ENCODE measurements around the gene NTM.

Gene NTM

DNA sequence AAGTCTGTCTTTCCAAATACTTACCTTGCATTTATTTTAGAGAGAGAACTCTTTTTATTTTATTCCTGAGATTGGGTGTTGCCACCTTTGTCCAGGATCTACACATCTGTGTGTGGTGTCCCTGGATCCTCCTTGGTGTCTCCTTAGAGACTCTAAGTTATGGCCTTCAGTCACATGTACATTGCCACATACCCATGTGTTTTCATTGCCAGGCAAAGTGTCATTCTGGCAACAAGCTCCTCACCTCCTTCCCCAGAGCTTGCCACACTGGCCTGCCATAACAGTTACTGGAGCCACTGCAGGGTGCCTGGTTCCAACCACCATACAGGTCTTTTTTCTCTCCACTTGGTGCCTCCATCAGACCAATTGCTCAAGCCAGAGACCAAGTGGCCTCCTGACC is 379.7 kb downstream of the NTM start:
- no peak for TF ChIP-seq CTCF (IDR thresholded peaks at IDR 0.05; ENCODE audit: low read depth, low read length)
- DNase-seq = no peak
- H3K4me1 ChIP-seq = no peaks in the 10 kb centered on the region

DNA sequence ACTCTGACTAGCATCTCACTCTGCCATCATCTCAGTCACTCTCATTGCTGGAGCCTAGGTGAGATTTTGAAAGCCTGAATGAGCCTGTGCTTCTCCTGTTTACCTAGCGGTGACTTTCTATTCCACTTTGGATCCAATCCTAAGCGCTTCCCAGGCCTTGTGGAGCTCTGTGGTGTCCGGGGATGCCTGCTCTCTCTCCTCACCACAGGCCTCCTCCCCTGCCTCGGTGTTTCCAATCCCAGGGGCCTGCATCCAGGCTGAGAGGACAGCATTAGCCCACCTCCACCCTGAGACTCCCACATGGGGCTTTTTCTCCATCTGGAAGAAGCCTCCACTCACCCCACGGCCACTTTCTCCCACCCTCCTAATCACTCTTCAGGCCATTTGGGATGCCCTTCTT is 380.3 kb downstream of the NTM start:
- no peaks in the 10 kb centered on the region; the same call in 1 of the 2 replicates for H3K9me3 ChIP-seq
- TF ChIP-seq CTCF (IDR thresholded peaks at IDR 0.05; ENCODE audit: low read depth, low read length) = no peak

More for the DNA sequence above, 379.7 kb downstream of the NTM start:
- Histone ChIP-seq H3K36me3 (no peaks in the 10 kb centered on the region), H3K27me3 (no peaks in the 10 kb centered on the region), H3K9me3 (no peaks in the 10 kb centered on the region; the same call in 1 of the 2 replicates), H3K4me3 (ENCODE audit: low read depth, low read length) (no peak overlapping the region)

DNA sequence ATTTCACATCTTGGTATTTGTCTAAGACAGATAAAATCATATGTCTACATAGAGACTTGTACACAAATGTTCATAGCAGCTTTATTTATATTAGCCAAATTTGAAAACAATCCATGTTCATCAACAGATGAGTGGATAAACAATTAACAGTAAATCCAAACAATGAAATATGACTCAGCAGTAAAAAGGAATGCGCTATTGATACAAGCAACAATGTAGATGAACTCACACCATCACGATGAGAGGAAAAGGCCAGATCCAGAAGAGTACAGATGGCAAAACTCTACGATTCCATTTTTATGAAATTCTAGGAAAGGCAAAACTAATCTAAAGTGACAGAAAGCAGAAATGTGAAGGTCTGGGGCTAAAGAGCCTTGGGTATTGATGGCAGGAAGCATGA is 384.3 kb downstream of the NTM start:
- DNase-seq = no peak
- no peaks in the 10 kb centered on the region for H3K4me1 ChIP-seq
- no peak for TF ChIP-seq CTCF (IDR thresholded peaks at IDR 0.05; ENCODE audit: low read depth, low read length)

More for the DNA sequence above, 380.3 kb downstream of the NTM start:
- Histone ChIP-seq H3K4me1 (no peaks in the 10 kb centered on the region), H3K4me3 (ENCODE audit: low read depth, low read length) (no peak overlapping the region), H3K36me3 (no peaks in the 10 kb centered on the region), H3K27me3 (no peaks in the 10 kb centered on the region)
- no peak for DNase-seq

DNA sequence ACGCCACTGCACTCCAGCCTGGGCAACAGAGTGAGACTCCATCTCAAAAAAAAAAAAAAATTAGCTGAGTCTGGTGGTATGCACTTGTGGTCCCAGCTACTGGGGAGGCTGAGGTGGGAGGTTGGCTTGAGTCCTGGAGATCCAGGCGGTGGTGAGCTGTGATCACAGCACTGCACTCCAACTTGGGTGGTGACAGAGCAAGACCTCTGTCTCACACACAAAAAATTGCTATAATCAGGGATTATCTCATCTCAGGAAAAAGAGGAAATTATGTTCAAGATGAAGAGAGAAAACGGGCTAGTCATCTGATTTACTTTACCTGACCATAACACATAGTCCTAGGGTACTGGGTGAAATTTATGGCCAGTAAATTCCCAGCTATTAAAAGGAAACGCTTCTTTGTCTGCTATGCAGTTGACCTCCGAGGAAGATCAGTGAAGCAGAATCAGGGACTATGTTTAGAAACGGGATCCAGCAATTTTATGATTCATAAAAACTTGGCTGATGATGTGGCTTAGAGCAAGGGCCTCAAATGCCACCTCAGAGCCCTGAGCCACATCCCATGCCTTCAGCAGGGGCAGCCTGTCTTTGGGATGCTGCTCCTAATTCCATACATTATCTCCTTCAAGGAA is 386.2 kb downstream of the NTM start:
- no peak for DNase-seq
- TF ChIP-seq CTCF (IDR thresholded peaks at IDR 0.05; ENCODE audit: low read depth, low read length) = no peak
- H3K4me3 ChIP-seq (ENCODE audit: low read depth, low read length) = no peak overlapping the region
- no peaks in the 10 kb centered on the region for H3K36me3 ChIP-seq
- no peaks in the 10 kb centered on the region for H3K4me1 ChIP-seq
- no peaks in the 10 kb centered on the region; the same call in 1 of the 2 replicates for H3K9me3 ChIP-seq
- H3K27me3 ChIP-seq = no peaks in the 10 kb centered on the region

More for the DNA sequence above, 384.3 kb downstream of the NTM start:
- Histone ChIP-seq H3K9me3 (no peaks in the 10 kb centered on the region; the same call in 1 of the 2 replicates), H3K36me3 (no peaks in the 10 kb centered on the region), H3K27me3 (no peaks in the 10 kb centered on the region), H3K4me3 (ENCODE audit: low read depth, low read length) (no peak overlapping the region)

DNA sequence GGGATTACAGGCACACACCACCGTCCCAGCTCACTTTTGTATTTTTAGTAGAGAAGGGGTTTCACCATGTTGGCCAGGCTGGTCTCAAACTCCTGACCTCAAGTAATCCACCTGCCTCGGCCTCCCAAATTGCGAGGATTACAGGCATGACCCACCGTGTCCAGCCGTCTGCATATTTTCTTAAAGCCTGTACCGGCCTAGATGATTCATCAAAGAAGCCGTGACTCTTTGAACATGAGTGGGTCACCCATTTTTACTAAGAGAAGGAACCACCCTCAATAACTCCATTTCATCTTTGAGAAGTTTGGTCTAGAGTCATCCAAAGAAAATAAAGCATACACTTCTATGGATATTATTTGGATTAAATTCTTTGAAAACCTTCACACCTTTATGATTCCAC is 388.3 kb downstream of the NTM start:
- H3K27me3 ChIP-seq = no peaks in the 10 kb centered on the region
- H3K4me3 ChIP-seq (ENCODE audit: low read depth, low read length) = no peak overlapping the region
- H3K4me1 ChIP-seq = no peaks in the 10 kb centered on the region
- no peaks in the 10 kb centered on the region; the same call in 1 of the 2 replicates for H3K9me3 ChIP-seq
- H3K36me3 ChIP-seq = no peaks in the 10 kb centered on the region
- no peak for DNase-seq
- TF ChIP-seq CTCF (IDR thresholded peaks at IDR 0.05; ENCODE audit: low read depth, low read length) = no peak

GRCh38 chr11:131759140-131759539 is 388.7 kb downstream of the NTM start:
- no peak for TF ChIP-seq CTCF (IDR thresholded peaks at IDR 0.05; ENCODE audit: low read depth, low read length)
- no peaks in the 10 kb centered on the region for H3K27me3 ChIP-seq
- no peak overlapping the region for H3K4me3 ChIP-seq (ENCODE audit: low read depth, low read length)
- H3K9me3 ChIP-seq = no peaks in the 10 kb centered on the region; the same call in 1 of the 2 replicates
- H3K36me3 ChIP-seq = no peaks in the 10 kb centered on the region
- no peaks in the 10 kb centered on the region for H3K4me1 ChIP-seq
- no peak for DNase-seq

All from BE2C (cell line).